Stimulated activated CD4-positive, alpha-beta T cell treated with anti-CD3 and anti-CD28 coated beads, Interleukin-15, amount 100 ng/mL, for 48 hours (primary cell): Measurements from ENCODE around the gene E2F1.
"Not testable (repeated sequence)": the region's sequence is repeated elsewhere in the genome, so short reads cannot be mapped to it uniquely, and the experiment has no call there.

Experiments
- DNase-seq, 2 donors: peaks; one replicate each; pipeline ENCODE4 v3.0.0-alpha.2; 2020; ENCODE audit warnings: low read depth in 2 of 2

The E2F1 gene

GRCh38 chr20:33657704-33658095 lies 28.5 kb downstream of the E2F1 start:
- DNase-seq, result no peak

GRCh38 chr20:33656783-33657703 lies 29.1 kb downstream of the E2F1 start:
- DNase-seq, result no peak

DNA sequence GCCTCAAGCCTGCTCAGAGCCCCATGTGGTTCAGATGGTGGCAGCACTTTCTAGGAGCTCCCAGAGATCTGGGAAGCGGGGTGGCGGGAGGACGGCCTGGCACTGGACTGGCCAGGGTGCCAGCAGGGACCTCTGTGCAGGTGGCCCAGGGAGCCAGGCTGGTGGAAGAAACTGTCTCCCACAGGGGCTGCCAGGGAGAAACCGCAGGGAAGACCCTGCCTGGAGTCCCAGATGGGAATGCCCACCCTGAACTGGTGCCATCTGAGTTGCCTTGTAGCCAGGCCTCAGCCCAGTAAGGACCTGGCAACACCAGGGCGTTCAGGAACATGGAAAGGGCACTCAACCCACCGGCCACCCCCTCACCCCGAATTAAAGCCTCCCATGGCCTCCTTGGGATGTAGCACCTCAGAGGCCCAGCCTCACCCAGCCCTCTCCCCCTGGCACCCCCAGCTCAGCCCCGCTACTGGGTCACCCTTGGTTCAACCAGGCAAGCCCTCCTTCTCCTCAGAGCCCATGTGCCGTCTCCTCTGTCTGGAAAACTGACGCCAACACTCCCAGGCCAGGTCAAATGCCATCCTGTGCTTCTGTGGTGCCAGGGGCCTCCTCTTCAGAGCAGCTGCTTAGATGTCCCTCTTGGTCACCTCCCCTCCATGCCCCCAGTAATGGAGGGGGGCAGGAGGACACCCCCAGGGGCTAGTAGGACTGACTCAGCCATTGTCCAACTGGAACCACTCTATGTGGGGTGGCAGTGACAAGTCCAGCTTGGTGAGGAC lies 30.0 kb downstream of the E2F1 start:
- DNase-seq, result no peak

- DNase-seq, result no peak
Observed at GRCh38 chr20:33655164-33655563, 31.0 kb downstream of the E2F1 start.

DNA sequence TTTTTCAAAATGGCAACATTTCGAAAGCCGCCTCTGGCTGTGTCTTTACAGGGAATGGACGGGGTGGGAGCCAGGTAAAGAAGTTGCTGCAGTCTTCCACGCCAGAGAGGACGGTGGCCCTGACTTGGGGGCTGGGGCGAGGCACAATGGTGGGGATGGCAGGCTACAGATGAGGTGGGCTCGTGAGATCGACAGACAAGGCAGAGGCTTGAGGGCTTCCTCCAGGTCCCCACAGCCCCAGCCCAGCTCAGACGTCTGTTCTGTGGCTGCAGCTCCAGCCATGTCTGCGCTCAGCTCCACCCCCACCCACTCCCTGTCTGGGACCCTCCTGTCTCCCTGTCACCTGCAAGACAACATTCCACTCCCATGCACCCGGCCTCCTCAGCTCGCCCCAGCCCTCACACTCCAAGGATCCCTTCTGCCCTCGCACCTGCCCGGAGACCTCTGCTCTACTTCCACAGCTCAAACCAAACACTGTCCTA lies 31.5 kb downstream of the E2F1 start:
- no peak for DNase-seq

DNA sequence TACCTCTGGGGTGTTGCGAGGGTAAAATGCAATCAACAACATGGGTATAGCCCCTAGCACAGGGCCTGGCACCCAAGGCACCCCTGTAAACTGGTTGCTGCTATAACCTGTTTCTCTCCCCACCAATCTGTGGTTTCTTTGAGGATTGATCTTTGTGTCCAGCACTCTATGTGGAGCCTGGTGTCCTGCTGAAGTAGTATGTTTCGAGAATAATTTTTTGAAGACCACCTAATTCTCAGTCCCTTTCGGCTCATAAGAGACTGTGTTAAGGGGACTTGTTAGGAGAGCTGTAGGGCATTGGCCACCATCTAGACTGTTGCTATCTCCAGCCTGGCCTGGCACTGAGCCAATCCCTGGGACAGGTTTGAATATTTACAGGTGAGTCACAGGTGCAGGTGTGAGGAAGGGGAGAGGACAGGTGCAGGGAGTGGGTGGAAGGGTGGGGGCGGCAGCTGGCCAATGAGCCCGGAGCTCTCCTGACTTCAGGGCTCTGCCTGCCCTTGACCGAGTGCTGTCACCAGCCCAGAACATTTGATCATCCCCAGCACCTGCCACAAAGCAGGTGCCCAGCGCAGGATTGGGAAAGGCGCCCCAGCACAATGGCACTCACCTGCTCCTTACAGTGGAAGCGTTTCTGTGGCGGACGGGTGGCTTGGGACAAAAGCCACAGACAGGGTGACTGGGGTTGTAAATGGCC lies 32.1 kb downstream of the E2F1 start:
- no peak for DNase-seq

DNA sequence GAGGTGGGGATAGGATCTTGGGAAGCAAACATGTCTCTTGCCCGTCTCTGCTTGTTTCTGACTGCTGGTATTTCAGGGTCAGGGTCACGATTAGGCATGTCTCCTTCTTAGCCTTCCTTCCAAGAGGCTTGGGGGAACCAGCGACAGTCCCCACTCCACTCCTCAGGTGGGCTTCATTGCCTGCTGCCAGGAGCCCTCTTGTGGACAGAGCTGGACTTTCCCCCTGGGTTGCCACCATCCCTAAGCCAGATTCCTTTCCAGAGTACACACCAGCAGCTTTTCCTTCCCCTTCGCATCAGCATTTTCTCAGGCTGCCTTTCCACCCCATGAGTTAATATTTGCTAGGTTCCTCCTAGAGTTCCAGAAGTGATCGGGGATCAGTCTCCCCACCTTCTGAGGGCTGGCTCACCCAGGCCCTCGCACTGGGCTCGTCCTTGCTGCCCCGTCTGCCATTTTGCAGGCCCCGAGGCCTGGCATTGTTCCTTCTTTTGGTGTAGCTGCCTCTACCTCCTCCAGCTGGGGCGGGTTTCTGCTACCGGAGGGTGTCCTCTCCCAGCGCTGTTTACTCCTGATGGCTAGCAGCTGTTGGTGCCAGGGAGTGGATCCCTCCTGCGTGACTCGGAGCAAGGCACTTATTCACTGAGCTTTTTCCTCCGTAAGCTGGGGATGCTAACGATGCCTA lies 32.8 kb downstream of the E2F1 start:
- DNase-seq, result no peak

- no peak for DNase-seq
Observed at GRCh38 chr20:33651562-33652048, 34.6 kb downstream of the E2F1 start.

DNA sequence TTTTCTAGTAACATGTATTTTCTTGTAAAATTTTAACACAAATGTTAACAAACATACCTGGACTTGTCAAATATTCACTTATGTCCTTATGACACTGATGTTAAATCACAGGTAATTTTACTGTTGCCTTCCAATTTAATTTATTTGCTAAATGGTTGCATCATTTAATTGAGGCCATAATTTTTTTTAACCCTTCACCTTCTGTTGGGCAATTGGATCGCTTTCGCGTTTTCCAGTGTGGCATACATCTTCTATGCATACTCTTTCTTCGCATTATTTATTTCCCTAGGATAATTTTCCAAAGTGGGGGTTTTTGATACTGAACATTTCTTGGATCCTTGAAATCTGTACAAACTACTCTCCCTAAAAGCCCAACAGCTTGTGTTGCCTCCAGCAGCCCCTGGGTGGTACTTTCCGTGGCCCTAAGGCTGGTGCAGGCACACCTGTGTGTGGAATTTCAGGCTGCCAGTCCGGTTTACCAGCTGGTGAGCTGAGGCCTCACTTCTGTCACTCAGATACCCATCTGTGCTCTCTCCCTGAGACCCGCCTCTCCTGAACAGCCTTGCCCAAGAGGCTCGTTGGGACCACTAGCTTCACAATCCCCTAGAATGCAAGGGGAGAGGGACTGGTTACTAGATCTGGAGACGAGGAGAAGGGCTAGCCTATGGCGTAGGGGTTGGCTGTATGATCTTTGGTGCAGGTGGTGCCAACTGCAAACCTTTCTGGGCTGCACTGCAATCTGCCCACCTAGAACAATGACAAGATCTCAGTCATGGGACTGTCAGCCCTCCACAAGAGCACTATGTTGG lies 35.2 kb downstream of the E2F1 start:
- DNase-seq, result no peak

DNA sequence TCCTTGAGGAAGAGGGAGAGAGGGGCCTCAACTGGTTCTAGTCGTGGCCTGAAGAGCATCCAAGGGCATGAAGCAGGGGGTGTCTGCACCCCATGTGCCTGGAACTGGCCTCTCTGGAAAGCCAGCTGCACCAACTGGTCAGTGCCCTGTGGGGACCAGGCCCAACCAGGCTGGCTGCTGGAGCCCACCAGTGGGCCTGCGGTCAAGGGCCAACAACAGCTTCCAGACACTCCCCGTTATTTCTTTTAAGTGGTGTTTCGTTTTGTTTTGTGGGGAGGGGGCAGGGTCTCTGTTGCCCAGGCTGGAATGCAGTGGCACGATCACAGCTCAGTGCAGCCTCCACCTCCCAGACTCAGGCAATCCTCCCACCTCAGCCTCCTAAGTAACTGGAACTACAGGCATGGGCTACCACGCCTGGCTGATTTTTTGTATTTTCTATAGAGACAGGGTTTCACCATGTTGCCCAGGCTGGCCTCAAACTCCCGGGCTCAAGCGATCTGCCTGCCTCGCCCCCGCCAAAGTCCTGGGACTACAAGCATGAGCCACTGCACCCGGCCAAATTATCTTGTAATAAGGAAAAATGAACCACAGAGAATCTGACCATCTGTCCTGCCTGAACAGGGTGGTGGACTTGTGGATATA lies 36.0 kb downstream of the E2F1 start:
- DNase-seq, result no peak

GRCh38 chr20:33649201-33649681 lies 36.9 kb downstream of the E2F1 start:
- no peak for DNase-seq

DNA sequence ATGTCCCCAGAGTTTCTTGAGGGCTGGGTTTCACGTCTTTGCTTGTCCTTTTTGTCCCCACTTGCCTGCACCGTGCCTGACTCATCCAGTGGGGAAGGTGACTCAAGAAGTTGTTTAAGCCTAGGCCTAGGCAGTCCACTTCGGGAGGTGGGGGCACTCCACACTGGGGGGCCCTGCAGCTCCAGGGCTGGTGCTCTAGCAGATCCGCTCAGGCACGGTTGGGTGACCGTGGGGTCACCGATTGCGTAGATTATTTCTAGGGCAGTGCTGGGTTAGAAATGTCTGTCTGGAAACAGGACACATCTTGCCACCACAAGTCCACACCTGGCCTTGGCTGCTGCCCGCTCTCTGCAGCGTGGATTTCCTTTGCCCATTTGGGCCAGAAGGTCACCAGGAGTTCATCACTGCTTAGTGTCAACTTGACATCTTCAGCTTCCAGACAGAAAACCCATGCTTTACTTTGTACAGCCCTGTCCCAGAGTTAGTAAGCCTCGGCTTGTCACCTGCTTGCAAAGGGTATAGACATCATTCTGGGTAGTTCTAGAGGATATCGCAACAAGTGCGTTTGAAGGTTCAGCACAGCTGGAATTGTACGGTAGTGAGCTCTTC lies 37.7 kb downstream of the E2F1 start:
- no peak for DNase-seq

DNA sequence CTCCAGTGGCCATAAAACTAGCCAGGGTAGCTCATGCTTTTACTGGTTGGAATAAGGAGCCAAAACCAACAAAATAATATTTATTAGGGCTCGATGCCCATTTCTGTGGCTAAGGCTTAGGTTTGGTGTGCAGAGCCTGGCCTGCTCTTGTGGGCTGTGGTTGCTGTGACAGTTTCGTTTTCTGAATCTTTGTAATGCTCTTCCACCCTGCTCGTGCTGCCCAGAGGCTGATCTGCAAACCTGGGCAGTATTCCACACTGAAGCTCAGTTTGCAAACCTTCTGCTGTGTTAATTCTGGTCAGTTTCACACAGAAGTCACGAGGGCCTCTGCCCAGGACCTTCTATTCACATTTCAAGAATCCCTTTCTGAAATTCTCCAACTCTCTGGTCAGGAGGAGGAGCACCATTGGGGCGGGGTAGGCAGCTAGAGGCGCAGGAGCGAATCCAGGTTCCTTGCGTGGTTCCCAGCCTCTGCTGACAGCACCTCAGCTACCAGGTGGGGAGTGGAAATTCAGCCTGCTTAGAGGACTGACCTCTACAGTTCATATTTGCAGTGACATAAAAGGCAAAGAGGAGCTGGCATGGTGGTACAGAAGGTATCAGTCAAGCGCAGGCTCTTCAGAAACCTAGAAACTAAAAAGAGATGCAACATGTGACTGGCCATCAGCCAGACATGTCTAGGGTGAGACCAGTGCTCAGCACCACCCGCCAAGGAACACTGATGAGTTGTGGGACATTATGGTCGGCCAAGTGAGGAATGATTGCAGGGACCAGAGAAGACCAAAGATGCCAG lies 38.4 kb downstream of the E2F1 start:
- no peak for DNase-seq

- DNase-seq, result not testable (repeated sequence)
Observed at GRCh38 chr20:33646959-33647602, 39.1 kb downstream of the E2F1 start.

DNA sequence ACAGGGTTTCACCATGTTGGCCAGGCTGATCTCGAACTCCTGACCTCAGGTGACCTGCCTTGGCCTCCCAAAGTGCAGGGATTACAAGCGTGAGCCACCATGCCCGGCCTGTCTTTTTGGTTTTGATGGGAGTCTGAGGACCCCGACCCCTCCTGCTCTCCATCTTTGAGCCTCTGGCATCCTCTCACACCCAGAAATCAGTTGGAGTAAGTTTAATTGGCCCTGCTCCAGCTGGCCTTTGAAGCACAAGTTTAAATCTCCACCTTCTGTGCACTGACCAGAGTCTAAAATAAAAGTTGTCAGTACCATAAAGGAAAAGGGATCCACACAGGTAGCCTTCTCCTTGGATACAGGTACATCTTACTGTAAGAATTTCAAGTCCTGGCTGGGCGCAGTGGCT lies 40.0 kb downstream of the E2F1 start:
- DNase-seq, result no peak

- DNase-seq, result no peak
Observed at GRCh38 chr20:33645396-33645795, 40.8 kb downstream of the E2F1 start.

DNA sequence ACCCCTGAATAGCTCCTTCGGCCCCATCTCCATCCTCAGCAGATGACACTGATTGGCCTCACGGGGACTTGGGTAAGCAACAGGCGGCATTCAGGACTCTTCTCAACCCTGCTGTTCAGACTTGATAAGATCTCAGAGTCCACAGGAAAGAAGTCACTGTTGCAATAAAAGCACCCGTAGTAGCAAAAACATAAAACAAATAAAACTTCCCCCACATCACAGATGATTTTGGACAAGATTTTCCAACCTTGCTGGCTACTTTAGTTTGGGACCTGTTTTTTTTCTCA lies 41.2 kb downstream of the E2F1 start:
- no peak for DNase-seq

DNA sequence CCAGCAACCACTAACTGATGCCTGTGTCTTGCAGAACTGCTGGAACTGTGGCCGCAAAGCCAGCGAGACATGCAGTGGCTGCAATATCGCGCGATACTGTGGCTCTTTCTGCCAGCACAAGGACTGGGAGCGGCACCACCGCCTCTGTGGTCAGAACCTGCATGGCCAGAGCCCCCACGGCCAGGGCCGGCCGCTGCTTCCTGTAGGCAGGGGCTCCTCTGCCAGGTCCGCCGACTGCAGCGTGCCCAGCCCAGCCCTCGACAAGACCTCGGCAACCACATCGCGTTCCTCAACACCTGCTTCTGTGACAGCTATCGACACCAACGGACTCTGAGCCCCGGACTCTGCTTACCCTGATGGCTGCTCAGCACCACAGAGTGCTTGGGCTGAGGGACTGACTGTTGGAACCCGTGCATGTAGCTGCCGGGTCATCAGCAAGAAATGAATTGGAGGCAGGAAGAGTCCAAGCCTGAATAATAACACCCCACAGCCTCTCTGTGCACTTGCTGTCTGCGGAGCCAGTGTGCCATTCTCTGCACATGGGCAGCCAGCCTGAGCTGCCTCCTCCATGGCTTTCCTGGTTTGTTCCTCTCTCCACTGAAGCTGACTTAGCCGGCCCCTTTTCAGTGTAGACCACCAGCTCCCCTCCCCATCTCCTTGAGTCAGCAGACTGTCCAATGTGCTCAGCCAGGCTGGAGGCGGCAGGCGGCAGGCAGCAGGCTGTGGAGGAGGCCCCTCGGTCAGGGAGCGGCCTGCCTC lies 41.7 kb downstream of the E2F1 start:
- DNase-seq, result no peak
